ENCODE results near the gene ARL5A.
"Not testable (repeated sequence)": the region's sequence is repeated elsewhere in the genome, so short reads cannot be mapped to it uniquely, and the experiment has no call there.

The ARL5A gene

GRCh38 chr2:151794422-151794821, 33.8 kb downstream of the ARL5A start:
- not testable (repeated sequence) for DNase-seq

GRCh38 chr2:151793123-151793522, 35.1 kb downstream of the ARL5A start:
- DNase-seq = no peak

DNA sequence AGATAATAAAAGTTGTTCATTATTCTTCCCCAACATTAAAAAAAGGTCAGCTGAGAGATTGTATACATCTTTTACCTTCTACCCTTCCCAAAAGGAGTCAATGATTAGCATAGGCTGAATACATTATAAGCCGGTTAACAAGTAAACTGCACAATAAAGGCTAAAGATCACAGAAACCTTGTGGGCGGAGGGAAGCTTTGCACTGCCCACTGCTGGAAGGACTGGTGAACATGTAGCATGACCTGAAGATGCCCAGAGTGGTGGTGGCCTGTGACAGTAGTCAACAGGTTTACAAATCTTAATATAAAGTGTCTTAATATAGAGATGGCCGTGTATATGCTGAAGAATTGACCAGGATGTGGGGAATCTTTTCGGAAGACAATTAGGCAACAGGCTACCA, 35.6 kb downstream of the ARL5A start:
- no peak for DNase-seq

DNA sequence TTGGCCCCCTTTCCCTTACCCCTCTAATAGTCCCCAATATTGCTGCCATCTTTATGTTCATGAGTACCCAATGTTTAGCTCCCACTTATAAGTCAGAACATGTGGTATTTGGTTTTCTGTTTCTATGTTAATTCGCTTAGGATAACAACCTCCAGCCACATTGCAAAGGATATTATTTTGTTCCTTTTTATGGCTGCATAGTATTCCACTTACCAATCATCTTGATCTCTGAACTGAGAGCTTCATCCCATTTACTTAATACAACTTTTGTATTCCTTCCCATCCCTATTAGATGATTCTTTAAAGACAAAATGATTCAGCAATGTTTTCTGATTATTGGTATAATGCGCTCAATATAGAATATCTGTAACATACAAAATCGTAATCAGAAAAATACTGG, 36.7 kb downstream of the ARL5A start:
- DNase-seq = no peak

- no peak for DNase-seq
Measured at GRCh38 chr2:151790689-151791088, 37.5 kb downstream of the ARL5A start.

DNA sequence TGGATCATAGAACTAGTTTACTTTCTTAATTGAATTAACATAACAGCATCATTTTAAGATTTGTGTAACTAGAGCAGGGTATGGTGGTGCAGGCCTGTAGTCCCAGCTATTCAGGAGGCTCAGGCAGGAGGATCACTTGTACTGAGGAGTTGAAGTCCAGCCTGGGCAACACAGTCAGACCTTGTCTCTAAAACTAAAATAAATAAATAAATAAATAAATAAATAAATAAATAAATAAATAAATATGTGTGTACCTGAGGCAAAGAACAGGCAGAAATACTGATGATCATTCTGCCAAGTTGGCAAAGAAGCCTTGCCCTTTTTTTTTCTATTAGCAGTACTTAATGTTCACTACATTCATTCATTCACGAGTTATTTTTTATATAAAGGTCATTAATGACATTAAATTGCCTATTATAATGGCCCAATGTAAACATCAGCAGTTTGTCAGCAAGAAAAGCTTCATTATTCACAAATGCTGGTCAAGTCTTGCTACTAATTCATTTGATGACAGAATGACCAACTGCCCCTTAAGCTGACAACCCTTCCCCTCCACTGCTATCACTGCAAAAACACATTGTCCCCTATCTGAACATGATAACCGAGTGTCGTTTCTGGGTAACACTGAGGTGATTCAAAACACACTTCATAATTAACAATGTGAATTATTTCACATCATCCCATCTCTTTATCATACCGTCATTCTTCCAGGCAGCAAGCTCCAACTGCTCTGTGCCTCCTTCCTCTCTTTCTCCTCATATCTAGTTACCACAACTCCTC, 39.0 kb downstream of the ARL5A start:
- no peak for DNase-seq

- DNase-seq = no peak
Measured at GRCh38 chr2:151786483-151786882, 41.7 kb downstream of the ARL5A start.

DNA sequence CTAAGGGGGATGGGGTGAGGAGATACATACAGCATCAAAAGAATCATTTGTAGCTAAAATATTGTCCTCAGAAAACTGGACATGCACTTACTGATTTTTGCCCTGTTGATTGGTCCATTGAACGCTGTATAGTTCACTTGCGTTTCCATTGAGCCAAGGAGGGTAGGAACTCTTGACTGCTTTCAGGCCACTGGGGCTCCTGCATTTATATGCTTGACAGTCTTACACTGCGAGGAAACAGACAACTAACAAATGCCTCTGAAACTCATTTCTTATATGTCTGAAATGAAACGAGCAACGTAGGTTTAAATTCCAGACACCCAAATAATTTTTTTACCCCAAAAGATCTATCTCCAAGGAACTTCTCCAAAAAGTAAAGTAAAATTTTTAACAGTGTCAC, 42.1 kb downstream of the ARL5A start:
- no peak for DNase-seq

GRCh38 chr2:151783133-151783520, 45.1 kb downstream of the ARL5A start:
- DNase-seq = no peak

GRCh38 chr2:151782378-151783132, 45.7 kb downstream of the ARL5A start:
- no peak for DNase-seq

GRCh38 chr2:151781642-151782041, 46.6 kb downstream of the ARL5A start:
- DNase-seq = no peak

- no peak for DNase-seq
Measured at GRCh38 chr2:151780938-151781337, 47.3 kb downstream of the ARL5A start.

DNA sequence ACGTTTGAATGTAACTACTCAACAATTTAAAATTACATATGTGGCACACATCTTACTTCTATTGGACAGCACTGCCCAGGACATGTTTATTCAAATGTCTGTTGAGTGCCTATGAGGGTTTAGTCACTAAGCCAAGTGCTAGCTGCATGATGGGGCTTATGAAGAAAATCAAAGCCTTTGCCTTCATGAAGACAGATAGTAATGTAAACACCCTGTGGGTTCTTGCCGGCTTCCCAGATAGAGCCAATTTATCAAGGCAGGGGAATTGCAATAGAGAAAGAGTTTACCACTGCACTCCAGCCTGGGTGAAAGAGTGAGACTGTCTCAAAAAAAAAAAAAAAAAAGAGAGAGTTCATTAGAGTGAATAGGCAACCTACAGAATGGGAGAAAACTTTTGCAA, 50.3 kb downstream of the ARL5A start:
- DNase-seq = no peak

GRCh38 chr2:151777487-151777886, 50.7 kb downstream of the ARL5A start:
- DNase-seq = no peak

DNA sequence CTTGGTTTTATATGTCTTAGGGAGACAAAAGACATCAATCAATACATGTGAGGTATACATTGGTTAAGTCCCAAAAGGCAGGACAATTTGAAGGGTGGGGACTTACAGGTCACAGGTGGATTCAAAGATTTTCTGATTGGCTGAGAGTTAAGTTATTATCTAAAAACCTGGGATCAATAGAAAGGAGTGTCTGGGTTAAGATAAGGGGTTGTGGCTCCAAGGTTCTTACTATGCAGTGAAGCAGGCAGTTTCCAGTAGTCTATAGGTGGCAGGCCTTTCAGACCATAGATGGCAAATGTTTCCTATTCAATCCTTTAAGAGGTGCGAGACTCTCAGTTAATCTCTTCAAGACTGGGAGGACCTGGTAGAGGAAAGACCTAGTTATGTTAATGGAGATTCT, 51.9 kb downstream of the ARL5A start:
- no peak for DNase-seq

DNA sequence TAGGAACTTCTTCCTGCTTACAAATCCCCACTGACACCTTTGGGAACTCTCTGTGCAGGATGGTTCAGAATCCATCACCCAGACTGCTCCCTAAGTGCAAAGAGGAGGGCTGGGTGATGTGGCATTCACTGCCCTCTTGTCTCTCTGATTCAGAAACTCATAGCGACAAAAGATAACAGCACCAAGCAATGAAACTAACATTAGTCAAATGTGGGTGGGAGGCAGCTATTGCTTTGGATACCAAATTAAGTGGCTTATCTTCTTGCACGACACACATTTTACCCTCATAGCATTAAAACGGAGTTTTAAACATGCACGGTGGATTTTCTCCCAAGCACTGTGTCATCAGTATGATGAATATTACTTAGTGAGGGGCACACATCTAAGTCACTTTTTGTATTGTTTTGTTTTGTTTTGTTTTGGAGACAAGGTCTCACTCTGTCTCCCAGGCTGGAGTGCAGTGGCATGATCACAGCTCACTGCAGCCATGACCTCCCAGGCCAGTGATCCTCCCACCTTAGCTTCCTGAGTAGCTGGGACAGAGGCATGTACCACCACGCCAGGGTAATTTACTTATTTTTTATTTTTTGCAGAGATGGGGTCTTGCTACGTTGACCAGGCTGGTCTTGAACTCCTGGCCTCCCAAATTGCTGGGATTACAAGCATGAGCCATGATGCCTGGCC, 53.0 kb downstream of the ARL5A start:
- no peak for DNase-seq

- DNase-seq = no peak
Measured at GRCh38 chr2:151774506-151774905, 53.7 kb downstream of the ARL5A start.

GRCh38 chr2:151771599-151772358, 56.4 kb downstream of the ARL5A start:
- DNase-seq = peak; percentile 36

GRCh38 chr2:151770995-151771394, 57.2 kb downstream of the ARL5A start:
- DNase-seq = no peak

DNA sequence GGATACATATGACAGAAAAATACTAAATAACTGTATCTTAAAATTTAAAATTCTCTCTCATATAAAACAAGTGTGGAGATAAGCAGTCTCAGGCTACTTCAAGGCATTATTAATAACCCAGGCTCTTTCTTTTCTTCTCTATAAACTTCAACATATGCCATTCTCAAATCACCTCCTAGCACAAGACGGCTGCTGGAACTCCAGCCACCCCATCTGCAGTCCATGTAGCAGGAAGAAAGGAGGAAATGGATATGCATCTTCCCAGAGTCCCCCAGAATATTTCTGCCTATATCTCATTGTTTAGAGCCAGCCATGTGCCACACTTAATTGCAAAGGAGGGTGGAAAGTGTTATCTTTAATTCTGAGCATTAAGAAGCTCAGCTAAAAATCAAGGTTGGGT, 58.6 kb downstream of the ARL5A start:
- DNase-seq = no peak

- no peak for DNase-seq
Measured at GRCh38 chr2:151767536-151767935, 60.7 kb downstream of the ARL5A start.

- DNase-seq = no peak
Measured at GRCh38 chr2:151766437-151767153, 61.6 kb downstream of the ARL5A start.

Data from femur (tissue), 1 donor.